ENCODE results near the gene SYPL1. TPM values are rescaled to one million over a fixed set of nuclear protein-coding genes. Genes with fewer than 3 reads are reported as not detected.

The SYPL1 gene
- total RNA-seq, 1 donor from 2014 or later = 76.9 TPM

- DNase-seq (ENCODE audit: extremely low spot score in 2 of 2) = no peak
- intact Hi-C loops (cut with DNase I) = no loop called here
- Histone ChIP-seq H3K9me3 (no peaks in the 10 kb centered on the region), H3K4me3 (no peak overlapping the region), H3K36me3 (peaks cover 0 to 18% of the 10 kb centered on the region in 2 donors), H3K27ac (no peak overlapping the region), H3K4me1 (peaks cover 4% of the 10 kb centered on the region), H3K27me3 (no peaks in the 10 kb centered on the region)
- TF ChIP-seq POLR2A (IDR thresholded peaks at IDR 0.05) = no peak
- TF ChIP-seq POLR2AphosphoS5 (IDR thresholded peaks at IDR 0.05; ENCODE audit: insufficient read depth in 1 of 2, low read depth in 1 of 2) = no peak
- no peak for TF ChIP-seq CTCF (IDR thresholded peaks at IDR 0.05)
Measured at GRCh38 chr7:106085015-106085414, 27.1 kb downstream of the SYPL1 start.

- no peak overlapping the region for H3K4me3 ChIP-seq
- H3K27me3 ChIP-seq = no peaks in the 10 kb centered on the region
- peaks cover 0 to 6% of the 10 kb centered on the region in 2 donors for H3K36me3 ChIP-seq
- peaks cover 4% of the 10 kb centered on the region for H3K4me1 ChIP-seq
- DNase-seq (ENCODE audit: extremely low spot score in 2 of 2) = no peak
- no peaks in the 10 kb centered on the region for H3K9me3 ChIP-seq
- no peak overlapping the region for H3K27ac ChIP-seq
- TF ChIP-seq CTCF (IDR thresholded peaks at IDR 0.05) (no peak), POLR2AphosphoS5 (IDR thresholded peaks at IDR 0.05; ENCODE audit: insufficient read depth in 1 of 2, low read depth in 1 of 2) (no peak), POLR2A (IDR thresholded peaks at IDR 0.05) (no peak)
- intact Hi-C loops (cut with DNase I) = no loop called here
Measured at GRCh38 chr7:106083717-106084116, 28.4 kb downstream of the SYPL1 start.

- H3K27me3 ChIP-seq = no peaks in the 10 kb centered on the region
- H3K27ac ChIP-seq = no peak overlapping the region
- no peak for TF ChIP-seq CTCF (IDR thresholded peaks at IDR 0.05)
- TF ChIP-seq POLR2AphosphoS5 (IDR thresholded peaks at IDR 0.05; ENCODE audit: insufficient read depth in 1 of 2, low read depth in 1 of 2) = no peak
- no peak for TF ChIP-seq POLR2A (IDR thresholded peaks at IDR 0.05)
- DNase-seq (ENCODE audit: extremely low spot score in 2 of 2) = no peak
- H3K4me1 ChIP-seq = no peaks in the 10 kb centered on the region
- H3K4me3 ChIP-seq = no peak overlapping the region
- no peaks in the 10 kb centered on the region for H3K36me3 ChIP-seq
- no peaks in the 10 kb centered on the region for H3K9me3 ChIP-seq
- intact Hi-C loops (cut with DNase I) = no loop called here
Measured at GRCh38 chr7:106082087-106082854, 29.8 kb downstream of the SYPL1 start.

GRCh38 chr7:106080300-106080987 lies 31.7 kb downstream of the SYPL1 start:
- H3K9me3 ChIP-seq = no peaks in the 10 kb centered on the region
- TF ChIP-seq CTCF (IDR thresholded peaks at IDR 0.05) (no peak), POLR2AphosphoS5 (IDR thresholded peaks at IDR 0.05; ENCODE audit: insufficient read depth in 1 of 2, low read depth in 1 of 2) (no peak), POLR2A (IDR thresholded peaks at IDR 0.05) (no peak)
- DNase-seq (ENCODE audit: extremely low spot score in 2 of 2) = no peak
- no peaks in the 10 kb centered on the region for H3K27me3 ChIP-seq
- no peak overlapping the region for H3K4me3 ChIP-seq
- no peak overlapping the region for H3K27ac ChIP-seq
- intact Hi-C loops (cut with DNase I) = no loop called here
- no peaks in the 10 kb centered on the region for H3K4me1 ChIP-seq
- H3K36me3 ChIP-seq = no peaks in the 10 kb centered on the region

- TF ChIP-seq CTCF (IDR thresholded peaks at IDR 0.05) (no peak), POLR2AphosphoS5 (IDR thresholded peaks at IDR 0.05; ENCODE audit: insufficient read depth in 1 of 2, low read depth in 1 of 2) (no peak), POLR2A (IDR thresholded peaks at IDR 0.05) (no peak)
- H3K27me3 ChIP-seq = no peaks in the 10 kb centered on the region
- H3K4me3 ChIP-seq = no peak overlapping the region
- H3K9me3 ChIP-seq = no peaks in the 10 kb centered on the region
- no peak for DNase-seq (ENCODE audit: extremely low spot score in 2 of 2)
- H3K4me1 ChIP-seq = peaks cover 36% of the 10 kb centered on the region
- intact Hi-C loops (cut with DNase I) = no loop called here
- no peaks in the 10 kb centered on the region for H3K36me3 ChIP-seq
- no peak overlapping the region for H3K27ac ChIP-seq
Measured at GRCh38 chr7:106076537-106076936, 35.6 kb downstream of the SYPL1 start.

Measured in vagina (tissue), 2 donors.